K562 (cell line): ENCODE measurements around the gene KNG1.

Experiments
- CTCF ChIP-seq, 3 experiments: IDR thresholded peaks in 2 of 3; conservative IDR thresholded peaks in 1 of 3; 2 replicates each; pipeline ENCODE4 v1.5.1; 2011 to 2012; ENCODE audit warnings: low read length in 3 of 3, mild to moderate bottlenecking in 3 of 3, control low read depth in 2 of 3, improper control_type of control experiment in 1 of 3, inconsistent platforms in 1 of 3, low read depth in 1 of 3, mixed read lengths in 1 of 3, moderate library complexity in 1 of 3; ENCODE audit not compliant: insufficient read depth in 2 of 3
- HCFC1 ChIP-seq: IDR thresholded peaks from 2 replicates; pipeline ENCODE4 v1.6.1; 2012; ENCODE audit warnings: low read depth, low read length, improper control_type of control experiment
- KLF10 ChIP-seq: fragments of 250-450 bp; sonication (Bioruptor Pico); IDR thresholded peaks from 2 replicates; pipeline ENCODE4 v1.6.1; 2021; ENCODE audit warnings: matching md5 sums
- PYGO2 ChIP-seq: fragments of 450-650 bp; IDR thresholded peaks from 2 replicates; pipeline ENCODE4 v1.6.1; 2016; ENCODE audit warnings: mild to moderate bottlenecking, missing genetic modification characterization, moderate library complexity, missing compliant biosample characterization
- ZNF232 ChIP-seq: sonication (generic); formaldehyde crosslinking; IDR thresholded peaks from 2 replicates; pipeline ENCODE4 v1.8.0; 2022; ENCODE audit warnings: mild to moderate bottlenecking, missing genetic modification reagents

GRCh38 chr3:186754006-186754405 lies 36.8 kb downstream of the KNG1 start:
- TF ChIP-seq KLF10 (CRISPR knock-in tag) (no peak), ZNF232 (CRISPR knock-in tag) (no peak), PYGO2 (tag) (no peak), CTCF (IDR thresholded peaks at IDR 0.05 in 2 of 3, conservative IDR thresholded peaks at IDR 0.05 in 1 of 3; ENCODE audit: insufficient read depth in 2 of 3, low read depth in 1 of 3, low read length in 3 of 3) (no peak), HCFC1 (no peak)
